Hematopoietic multipotent progenitor cell treated with erythropoietin and hydrocortisone succinate and interleukin-3 and kit ligand, for 6 days (in vitro differentiated cells): Measurements from ENCODE around the gene STARD3NL.

Experiments used
- DNase-seq: peaks from one replicate; pipeline ENCODE4 v3.0.0-alpha.2; 2015

STARD3NL gene

DNA sequence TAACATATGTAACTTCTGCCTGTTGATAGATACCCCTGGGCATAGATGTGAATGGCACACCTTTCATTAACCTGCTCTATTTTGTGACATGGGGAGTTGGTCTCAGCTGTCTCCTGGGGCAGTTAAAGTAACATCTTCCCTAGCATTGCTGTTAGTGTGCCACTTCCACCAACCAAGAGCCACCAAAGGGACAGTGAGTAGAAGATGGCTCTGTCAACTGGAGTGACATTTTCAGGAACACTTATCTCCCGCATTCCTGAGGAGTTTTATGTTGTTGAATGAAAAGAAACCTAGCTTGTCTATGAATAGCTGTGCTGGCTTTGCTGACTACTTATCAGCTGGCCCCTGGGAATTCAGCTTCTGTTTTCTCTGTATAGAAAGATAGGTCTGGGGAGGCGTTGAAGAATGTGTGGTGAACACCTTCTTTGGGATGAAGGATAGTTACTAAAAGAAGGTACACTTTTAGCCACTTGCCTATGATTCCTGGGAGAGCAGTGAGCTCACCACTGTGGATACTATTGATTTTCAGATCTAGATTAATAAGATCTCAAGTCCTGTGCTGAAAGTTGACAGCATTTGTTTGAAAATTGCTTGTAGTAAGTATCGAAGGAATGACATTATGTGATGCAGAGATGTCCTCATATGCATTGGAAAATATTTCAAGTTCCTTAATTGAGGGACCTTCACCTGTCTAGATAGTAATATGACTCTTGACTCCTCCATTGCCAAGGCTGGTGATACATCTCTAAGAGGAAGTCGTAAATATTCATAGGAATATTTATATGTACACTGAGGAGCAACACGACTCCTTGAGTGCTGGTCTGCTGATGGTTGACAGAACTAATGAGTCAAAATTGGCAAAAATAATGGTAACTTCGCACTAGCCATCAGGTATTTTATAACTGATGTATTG, 7.6 kb downstream of the STARD3NL start:
- DNase-seq: no peak

DNA sequence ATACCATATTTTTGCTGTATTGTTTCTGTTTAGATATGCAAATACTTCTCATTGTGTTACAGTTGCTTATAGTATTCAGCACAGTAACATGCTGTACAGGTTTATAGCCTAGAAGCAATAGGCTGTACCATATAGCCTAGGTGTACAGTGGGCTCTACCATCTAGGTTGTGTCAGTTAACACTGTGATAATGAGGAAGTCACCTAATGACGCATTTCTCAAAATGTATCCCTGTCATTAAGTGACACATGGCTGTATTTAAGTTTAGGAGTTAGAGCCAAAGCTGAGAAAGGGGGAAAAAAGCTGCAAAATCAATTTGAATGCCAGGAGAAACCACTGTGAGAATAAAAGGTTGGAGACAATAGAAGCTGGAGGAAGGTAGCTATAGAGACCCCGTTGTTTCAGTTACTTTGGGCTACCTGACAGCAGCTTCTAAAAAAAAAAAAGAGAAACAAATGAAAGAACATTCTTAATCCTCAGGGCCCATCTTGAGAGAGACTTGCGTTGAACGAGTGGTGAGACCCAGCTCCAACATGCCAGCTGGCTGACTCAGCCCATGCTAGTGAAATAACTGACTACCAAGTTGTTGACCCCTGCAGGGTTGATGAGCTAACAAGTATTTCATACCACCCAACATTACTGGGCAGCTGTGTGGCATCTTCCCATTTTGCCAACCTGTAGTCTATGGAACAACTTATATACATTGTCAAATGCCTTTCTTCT, 8.7 kb downstream of the STARD3NL start:
- DNase-seq: no peak

- DNase-seq: no peak
These were observed 9.9 kb downstream of the STARD3NL start for GRCh38 chr7:38187794-38188440.

- no peak for DNase-seq
These were observed 11.3 kb downstream of the STARD3NL start for GRCh38 chr7:38189231-38189938.

- DNase-seq: no peak
These were observed 12.0 kb downstream of the STARD3NL start for GRCh38 chr7:38190011-38190410.

GRCh38 chr7:38191791-38192190, 13.7 kb downstream of the STARD3NL start:
- DNase-seq: no peak

- DNase-seq: no peak
These were observed 14.3 kb downstream of the STARD3NL start for GRCh38 chr7:38192327-38192726.

- no peak for DNase-seq
These were observed 18.0 kb downstream of the STARD3NL start for GRCh38 chr7:38195804-38196595.

DNA sequence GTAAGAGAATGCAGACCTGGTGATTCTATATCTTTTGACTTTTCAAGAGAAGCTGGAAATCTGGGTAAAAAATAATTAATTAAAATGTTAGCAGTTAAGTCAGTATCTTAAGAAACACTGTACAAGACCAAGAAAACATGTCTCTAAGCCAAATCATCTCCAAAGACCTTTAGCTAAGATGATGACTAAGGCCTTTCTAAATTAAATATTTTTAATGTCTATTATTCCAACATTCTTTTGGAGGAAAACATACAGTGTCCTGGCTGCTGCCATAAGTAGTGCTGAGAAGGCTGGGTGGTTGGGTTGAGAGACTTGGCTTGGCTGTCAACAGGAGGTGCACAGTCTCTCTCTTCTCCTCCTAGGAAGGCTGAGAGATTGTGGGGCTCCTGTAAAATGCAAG, 20.3 kb downstream of the STARD3NL start:
- no peak for DNase-seq

- no peak for DNase-seq
These were observed 21.1 kb downstream of the STARD3NL start for GRCh38 chr7:38199154-38199553.

DNA sequence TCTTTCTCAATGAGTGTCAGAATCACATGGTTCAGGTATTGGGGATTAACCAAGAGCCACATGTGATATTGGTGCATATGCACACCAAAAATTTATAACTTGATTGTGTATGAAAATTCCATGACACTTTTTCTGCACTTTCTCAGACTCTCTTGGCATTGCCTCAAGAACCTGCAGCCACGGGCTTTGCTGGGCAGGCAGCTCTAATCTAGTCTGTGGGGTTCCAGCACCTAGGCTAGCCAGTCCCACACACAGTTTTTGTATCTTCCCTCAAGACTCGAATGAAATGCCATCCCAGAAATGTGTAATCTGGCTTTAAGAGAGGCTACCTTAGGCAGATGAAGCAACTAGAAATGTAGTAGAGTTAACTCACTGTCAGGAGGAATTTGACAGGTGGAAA, 21.7 kb downstream of the STARD3NL start:
- no peak for DNase-seq

DNA sequence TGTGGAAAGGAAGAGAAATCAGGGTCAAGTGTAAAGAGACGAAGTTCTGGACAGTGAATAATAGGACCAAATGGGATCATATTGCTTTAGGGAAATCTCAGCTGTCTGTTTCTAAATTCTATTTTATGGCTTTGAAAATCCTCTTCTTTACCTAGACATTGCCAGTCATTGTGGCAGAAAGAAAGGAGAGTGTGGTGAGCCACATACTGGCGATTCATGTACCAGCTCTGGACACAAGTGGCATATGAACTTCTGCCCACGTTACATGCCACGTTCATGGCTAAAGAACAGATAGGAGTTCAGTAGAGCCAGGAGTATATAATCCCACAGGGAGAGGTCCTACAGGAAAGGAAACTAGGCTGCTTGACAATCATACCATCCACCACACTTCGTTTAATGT, 28.0 kb downstream of the STARD3NL start:
- DNase-seq: no peak

DNA sequence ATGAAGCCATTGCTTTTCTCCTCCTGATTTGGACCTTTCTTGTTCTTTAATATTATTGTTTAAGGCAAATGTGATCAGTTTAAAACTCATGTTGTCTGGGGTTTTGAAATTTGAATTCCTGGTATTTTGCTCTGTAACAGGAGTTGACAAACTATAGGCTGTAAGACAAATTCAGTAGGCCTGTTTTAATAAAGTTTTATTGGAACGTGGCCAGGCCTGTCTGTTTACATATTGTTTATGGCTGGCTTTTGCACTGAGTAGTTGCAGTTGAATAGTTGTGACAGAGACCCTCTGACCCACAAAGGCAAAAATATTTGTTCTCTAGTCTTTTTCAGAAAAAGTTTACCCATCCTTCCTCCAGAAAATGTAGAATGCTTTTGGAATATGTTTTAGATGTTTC, 29.8 kb downstream of the STARD3NL start:
- DNase-seq: no peak

- no peak for DNase-seq
These were observed 33.4 kb downstream of the STARD3NL start for GRCh38 chr7:38211486-38211885.

DNA sequence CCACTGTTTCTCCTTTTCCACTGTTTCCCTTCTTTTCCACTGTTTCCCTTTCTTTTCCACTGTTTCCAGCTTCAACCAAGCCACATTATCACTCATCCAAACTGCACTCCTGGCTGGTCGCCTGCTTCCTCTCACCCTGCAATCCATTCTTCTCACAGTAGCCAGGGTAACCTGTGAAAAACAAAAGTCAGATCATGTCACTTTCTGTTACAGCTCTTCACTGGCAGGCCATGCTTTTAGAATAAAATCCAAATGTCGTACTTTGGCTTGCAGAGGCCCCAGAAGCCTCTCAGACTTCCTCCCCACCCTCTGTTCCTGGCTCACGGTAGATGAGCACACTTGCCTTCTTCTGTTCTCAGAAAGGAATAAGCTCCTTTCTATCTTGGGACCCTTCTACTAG, 33.9 kb downstream of the STARD3NL start:
- DNase-seq: no peak

GRCh38 chr7:38215115-38215514, 37.1 kb downstream of the STARD3NL start:
- no peak for DNase-seq

DNA sequence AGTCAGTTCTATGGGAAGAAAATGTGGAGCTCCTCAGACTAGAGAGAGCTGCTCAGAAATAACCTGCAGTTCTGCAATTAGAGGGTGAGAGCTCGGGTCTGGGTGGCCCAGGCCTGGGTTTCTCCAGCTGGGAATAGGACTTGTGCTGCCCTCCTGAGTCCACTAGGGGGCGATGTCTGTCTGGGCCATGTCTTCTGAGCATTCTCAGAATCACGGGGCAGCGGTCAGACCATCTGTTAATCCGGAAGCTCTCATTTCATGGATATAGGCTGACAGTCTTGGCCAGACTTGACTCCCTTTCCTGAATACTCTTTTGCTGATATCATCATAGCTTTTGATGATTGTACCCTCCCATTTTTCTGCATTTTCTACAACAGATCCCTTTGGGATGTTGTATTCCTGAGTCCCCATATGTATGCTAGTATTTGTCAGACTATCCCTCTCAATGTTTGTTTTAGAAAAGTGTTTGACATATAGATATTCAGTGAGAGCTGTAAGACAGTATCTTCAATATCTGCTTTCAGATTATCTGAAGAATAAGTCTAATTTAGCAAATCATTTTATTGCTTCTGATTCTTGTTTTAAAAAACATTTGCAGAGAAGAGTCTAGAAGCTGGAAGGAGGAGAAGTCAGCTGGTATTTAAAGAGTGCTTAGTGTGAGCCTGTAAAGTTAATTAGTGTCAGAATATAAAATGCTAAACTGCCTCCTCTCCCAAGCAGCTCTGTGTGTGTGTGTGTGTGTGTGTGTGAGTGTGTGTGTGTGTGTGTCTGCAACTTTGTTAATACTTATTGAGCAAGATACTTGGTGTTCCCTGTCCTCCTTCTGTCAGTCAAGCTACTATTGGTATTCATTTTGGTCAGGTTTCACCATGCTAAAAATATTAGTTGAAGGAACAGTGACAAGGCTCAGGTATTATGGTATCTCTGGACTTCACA, 38.0 kb downstream of the STARD3NL start:
- peak; percentile 91 for DNase-seq

DNA sequence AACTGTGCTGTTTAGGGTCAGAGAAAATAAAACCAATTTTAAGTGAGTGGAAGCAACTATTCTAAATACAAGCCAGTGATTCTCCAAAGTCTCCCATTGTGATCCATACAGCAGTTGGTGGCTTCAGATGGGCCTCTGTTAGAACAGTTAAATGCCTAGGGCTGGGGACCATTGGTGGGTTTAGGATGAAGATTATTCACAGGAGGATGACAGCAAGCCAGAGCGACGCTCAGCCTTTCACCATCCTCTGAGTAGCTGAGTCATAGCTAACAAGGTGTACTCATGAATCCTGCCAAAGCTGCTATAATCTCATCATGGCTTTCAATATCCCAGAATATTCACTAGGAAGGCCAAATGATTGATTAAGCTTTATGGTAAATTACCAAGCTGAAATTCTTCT, 39.6 kb downstream of the STARD3NL start:
- DNase-seq: no peak

GRCh38 chr7:38220452-38220851, 42.4 kb downstream of the STARD3NL start:
- no peak for DNase-seq

GRCh38 chr7:38222481-38223096, 44.5 kb downstream of the STARD3NL start:
- DNase-seq: peak; percentile 81

- DNase-seq: no peak
These were observed 45.3 kb downstream of the STARD3NL start for GRCh38 chr7:38223306-38223705.
